CD4-positive, alpha-beta T cell treated with Interleukin-6 at 100 ng/mL for 8 hours (primary cell): ENCODE results near the gene XG.

Experiments used
- DNase-seq: peaks from one replicate; pipeline ENCODE4 v3.0.0-alpha.2; 2020; ENCODE audit warnings: mixed read lengths, low spot score

Gene XG

DNA sequence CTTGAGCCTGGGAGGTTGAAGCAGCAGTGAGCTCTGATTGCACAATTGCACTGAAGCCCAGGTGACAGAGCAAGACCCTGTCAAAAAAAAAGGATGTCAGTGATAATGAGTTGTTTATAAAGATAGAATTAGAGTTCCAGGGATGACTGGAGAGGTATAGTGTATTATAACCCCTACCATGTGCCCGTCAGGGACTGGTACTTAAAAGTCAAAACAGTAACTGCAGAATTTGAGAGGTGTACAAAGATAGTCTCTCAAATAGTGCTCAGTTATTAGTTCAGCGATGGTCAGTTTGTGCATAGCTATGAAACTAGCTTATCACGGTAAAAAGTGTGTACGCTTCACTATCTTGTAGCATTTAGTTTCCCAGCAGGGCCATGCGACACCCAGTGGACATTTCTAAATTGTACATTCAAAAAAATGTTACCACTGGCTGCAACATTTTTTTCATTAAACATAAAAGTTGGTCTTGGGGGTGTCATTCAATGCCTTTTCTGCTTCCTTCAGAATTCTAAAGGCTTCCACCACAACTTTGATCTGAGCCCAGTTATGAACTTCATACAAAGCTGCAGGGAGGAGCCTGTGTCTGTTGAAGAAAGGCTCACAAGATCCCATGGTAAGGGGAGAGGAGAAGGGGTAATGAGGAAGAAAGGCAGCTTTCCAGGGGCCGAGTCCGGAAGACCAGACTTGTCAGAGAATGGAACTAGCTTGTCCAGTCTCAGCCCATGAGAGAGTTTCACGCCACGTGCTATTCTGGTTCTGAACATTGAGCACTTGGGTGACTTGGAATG is 67.7 kb downstream of the XG start:
- DNase-seq, result no peak

- no peak for DNase-seq
These were observed 68.4 kb downstream of the XG start for GRCh38 chrX:2820136-2820771.

- no peak for DNase-seq
These were observed 72.1 kb downstream of the XG start for GRCh38 chrX:2823795-2824386.

- no peak for DNase-seq
These were observed 73.0 kb downstream of the XG start for GRCh38 chrX:2824886-2825285.

- no peak for DNase-seq
These were observed 76.6 kb downstream of the XG start, which contains the start of gene GYG2 for GRCh38 chrX:2828344-2828958. Gene GYG2 (plus strand): TSS chrX:2828930. CDS start chrX:2830189, 1,259 bp downstream.

- DNase-seq, result no peak
These were observed 77.1 kb downstream of the XG start for GRCh38 chrX:2828959-2829411.

DNA sequence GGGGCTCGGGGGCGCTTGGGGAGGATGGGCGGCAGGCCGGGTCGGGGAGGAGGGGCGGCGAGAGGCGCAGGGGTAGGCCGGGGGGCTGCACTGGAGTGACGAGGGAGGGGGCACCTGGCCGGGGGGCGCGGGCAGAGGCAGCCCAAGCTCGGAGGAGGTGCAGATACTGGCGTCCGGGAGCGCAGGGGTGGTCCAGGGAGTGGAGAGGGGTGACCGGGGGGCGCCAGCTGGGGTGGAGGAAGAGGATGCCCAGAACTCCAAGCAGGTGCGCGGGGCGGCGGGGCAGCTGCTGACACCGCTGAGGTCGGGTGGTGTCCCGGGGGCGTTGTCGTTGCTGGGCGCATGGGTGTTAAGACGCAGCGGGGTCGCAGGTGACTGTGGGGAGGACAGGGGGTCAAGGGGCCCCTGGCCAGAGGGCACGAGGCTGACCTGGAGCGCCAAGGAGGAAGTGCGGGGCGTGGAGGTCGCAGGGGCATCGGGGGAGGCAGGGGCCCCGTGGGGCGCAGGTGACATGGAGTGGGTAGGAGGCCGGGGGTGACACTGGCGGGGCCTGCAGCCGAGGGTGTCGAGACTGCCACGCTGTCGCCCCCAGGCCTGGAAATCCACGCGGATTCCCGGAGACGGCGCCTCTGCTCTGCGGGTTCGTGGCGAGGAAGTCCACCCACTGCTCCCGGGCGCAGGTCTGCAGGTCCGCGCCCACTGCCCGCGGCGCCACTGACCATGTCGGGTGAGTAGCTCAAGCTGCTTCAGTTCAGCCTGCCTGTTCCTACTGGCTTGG is 77.8 kb downstream of the XG start:
- DNase-seq, result no peak

GRCh38 chrX:2831471-2832228 is 79.8 kb downstream of the XG start:
- DNase-seq, result no peak

GRCh38 chrX:2837961-2838360 is 86.1 kb downstream of the XG start:
- DNase-seq, result no peak

DNA sequence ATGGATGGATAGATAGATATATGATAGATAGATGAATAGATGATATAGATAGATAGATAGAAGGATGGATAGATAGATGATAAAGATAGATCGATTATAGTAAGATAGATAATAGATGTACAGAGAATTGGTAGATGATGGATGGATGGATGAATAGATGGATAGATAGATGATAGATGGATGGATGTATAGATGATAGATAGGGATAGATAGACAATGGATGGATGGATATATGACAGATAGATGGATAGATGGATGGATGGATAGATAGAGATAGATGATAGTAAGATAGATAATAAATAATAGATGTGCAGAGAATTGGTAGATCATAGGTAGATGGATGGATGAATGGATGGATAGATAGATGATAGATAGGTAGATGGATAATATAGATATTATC is 89.1 kb downstream of the XG start:
- DNase-seq, result no peak

- no peak for DNase-seq
These were observed 89.7 kb downstream of the XG start for GRCh38 chrX:2841537-2841936.

DNA sequence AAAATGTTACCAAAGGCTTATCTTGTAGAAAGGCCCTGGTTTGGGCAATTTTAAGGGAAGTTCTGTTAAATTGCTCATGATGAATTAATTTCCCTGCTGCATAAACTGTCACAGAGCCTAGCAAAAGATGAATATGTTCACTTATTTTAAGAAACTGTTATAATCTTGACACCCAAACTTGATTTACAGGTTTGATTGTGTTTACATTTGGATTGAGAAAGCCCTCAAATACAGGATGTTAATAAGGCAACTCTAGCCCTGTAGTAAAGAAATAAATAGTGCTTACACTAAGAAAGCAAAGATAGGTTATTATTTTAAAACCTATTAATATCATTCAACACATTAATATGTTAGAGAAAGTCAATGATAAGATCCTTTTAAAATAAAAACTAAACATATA is 95.2 kb downstream of the XG start:
- DNase-seq, result no peak

- DNase-seq, result no peak
These were observed 97.0 kb downstream of the XG start for GRCh38 chrX:2848871-2849301.

- no peak for DNase-seq
These were observed 103.1 kb downstream of the XG start for GRCh38 chrX:2854918-2855317.

DNA sequence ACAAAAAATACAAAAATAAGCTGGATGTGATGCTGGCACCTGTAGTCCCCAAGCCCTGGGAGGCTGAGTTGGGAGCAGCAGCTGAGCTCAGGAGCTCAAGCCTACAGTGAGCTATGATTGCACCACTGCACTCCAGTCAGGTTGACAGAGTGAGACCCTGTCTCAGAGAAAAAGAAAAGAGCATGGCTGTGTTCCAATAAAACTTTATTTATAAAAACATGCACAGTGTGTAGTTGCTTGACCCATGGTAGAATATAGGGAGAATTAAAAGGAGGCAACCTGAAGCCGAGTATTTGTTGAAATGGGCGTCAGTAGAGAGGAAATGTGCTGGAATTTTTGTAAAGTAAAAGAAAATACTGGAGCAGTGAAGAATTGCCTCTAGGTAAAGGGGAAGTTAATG is 103.9 kb downstream of the XG start:
- DNase-seq, result no peak

DNA sequence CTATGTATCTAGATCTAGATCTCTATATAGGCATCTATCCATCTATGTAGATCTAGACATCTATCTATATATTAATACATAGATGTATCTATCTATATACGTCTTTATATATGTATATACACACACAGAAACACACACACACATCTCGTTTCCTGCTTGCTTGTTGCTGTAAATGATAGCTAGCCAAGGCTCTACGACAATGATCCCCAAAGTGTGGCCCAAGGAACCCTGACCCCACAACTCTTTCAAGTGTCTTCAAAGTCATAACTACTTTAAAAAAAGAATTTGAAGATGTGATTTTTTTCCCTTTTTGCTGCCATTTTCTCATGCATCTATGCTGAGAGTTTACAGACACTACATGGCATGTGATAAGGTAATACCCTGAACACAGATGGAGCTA is 105.7 kb downstream of the XG start:
- no peak for DNase-seq

- no peak for DNase-seq
These were observed 107.5 kb downstream of the XG start for GRCh38 chrX:2859197-2859797.

DNA sequence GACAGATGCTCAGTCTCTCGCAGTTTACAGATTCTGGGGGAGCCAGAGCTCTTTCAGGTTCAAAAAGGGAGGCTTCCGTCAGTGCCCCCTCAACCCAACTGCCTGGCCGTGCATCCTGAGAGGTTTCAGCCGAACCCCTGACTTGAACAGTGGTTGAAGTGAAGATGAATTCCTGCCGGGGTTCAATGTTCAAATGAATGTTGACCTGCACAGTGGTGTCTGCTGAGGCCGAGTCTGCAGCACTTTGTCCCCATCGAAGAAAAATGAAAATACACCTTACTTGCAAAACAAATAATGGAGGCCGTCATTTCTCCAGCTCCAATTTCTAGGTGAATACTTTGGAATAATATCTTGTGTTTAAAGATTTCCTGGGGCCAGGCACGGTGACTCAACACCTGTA is 110.6 kb downstream of the XG start:
- DNase-seq, result no peak

- DNase-seq, result no peak
These were observed 111.8 kb downstream of the XG start for GRCh38 chrX:2863646-2864045.
